H1 (cell line): ENCODE results near the gene HSD17B10. TPM values are rescaled to one million over a fixed set of nuclear protein-coding genes. Genes with fewer than 3 reads are reported as not detected.

Experiments
- CTCF ChIA-PET: fragments of 300-600 bp; sonication (Branson Sonifier 250); formaldehyde crosslinking; loops from one replicate; lab custom pipeline; 2021; ENCODE audit not compliant: partially characterized antibody; lab: Charles Lee
- POLR2A ChIA-PET: fragments of 300-600 bp; sonication (Branson Sonifier 250); formaldehyde crosslinking; loops from one replicate; lab custom pipeline; 2021; ENCODE audit warnings: inconsistent platforms; ENCODE audit not compliant: partially characterized antibody; lab: Charles Lee
- DNase-seq, 2 experiments: peaks; one replicate each; pipeline versions ENCODE4 v3.0.0 to v3.0.0-alpha.2; 2010 to 2022; ENCODE audit warnings: low spot score in 2 of 2, low read depth in 1 of 2, mixed read lengths in 1 of 2
- FAIRE-seq: peaks from 2 replicates; lab custom pipeline; 2011; peaks lifted over from hg19 to GRCh38; lab: Jason Lieb, UNC
- H2AFZ ChIP-seq: 2 replicates; pipeline ENCODE4 v1.8.1; 2012; ENCODE audit warnings: low read length, inconsistent platforms
- H2AK5ac ChIP-seq: 2 replicates; pipeline ENCODE4 v1.6.1; 2013; ENCODE audit warnings: low read depth, low read length
- H2BK120ac ChIP-seq: replicated peaks from 2 replicates; pipeline ENCODE3; 2013; ENCODE audit warnings: low read depth, low read length, inconsistent platforms
- H2BK12ac ChIP-seq: 2 replicates; pipeline ENCODE4 v1.6.1; 2013; ENCODE audit warnings: low read depth, low read length
- H2BK15ac ChIP-seq: 2 replicates; pipeline ENCODE4 v1.6.1; 2013; ENCODE audit warnings: low read length
- H2BK20ac ChIP-seq: 2 replicates; pipeline ENCODE4 v1.6.1; 2013; ENCODE audit warnings: low read length
- H2BK5ac ChIP-seq: 2 replicates; pipeline ENCODE4 v1.6.1; 2013; ENCODE audit warnings: low read depth, low read length
- H3K14ac ChIP-seq: 2 replicates; pipeline ENCODE4 v1.6.1; 2013; ENCODE audit warnings: inconsistent platforms; ENCODE audit not compliant: insufficient read length
- H3K18ac ChIP-seq: 2 replicates; pipeline ENCODE4 v1.6.1; 2013; ENCODE audit warnings: low read length; ENCODE audit errors: extremely low read depth
- H3K23ac ChIP-seq: 2 replicates; pipeline ENCODE4 v1.6.1; 2013; ENCODE audit warnings: inconsistent platforms; ENCODE audit not compliant: insufficient read length
- H3K23me2 ChIP-seq: 2 replicates; pipeline ENCODE4 v1.6.1; 2013; ENCODE audit warnings: low read depth, low read length
- H3K27ac ChIP-seq: 2 replicates; pipeline ENCODE4 v1.6.1; 2011; ENCODE audit warnings: low read depth, low read length, inconsistent platforms
- H3K27me3 ChIP-seq, 4 experiments: replicated peaks in 1 of 4; 1 replicate in 1 of 4; 2 replicates in 3 of 4; pipeline versions ENCODE4 v1.6.1 to v1.8.1; 2011 to 2013; ENCODE audit warnings: low read length in 3 of 4, mild to moderate bottlenecking in 3 of 4, inconsistent platforms in 2 of 4, mixed read lengths in 2 of 4, moderate library complexity in 1 of 4; ENCODE audit not compliant: control insufficient read depth in 3 of 4, insufficient read depth in 3 of 4; ENCODE audit errors: extremely low read depth in 1 of 4
- H3K36me3 ChIP-seq, 4 experiments: 2 replicates each; pipeline versions ENCODE4 v1.6.1 to v1.8.1; 2011 to 2013; ENCODE audit warnings: mild to moderate bottlenecking in 4 of 4, low read length in 3 of 4, moderate library complexity in 2 of 4, control low read depth in 1 of 4, inconsistent platforms in 1 of 4; ENCODE audit not compliant: insufficient read depth in 4 of 4, control insufficient read depth in 2 of 4
- H3K4ac ChIP-seq: replicated peaks from 2 replicates; pipeline ENCODE3; 2013; ENCODE audit warnings: low read length, low read depth, mixed read lengths, inconsistent platforms; ENCODE audit not compliant: insufficient read length
- H3K4me1 ChIP-seq, 4 experiments: replicated peaks in 1 of 4; 1 replicate in 1 of 4; 2 replicates in 3 of 4; pipeline versions ENCODE4 v1.6.1 to v1.8.1; 2011 to 2013; ENCODE audit warnings: low read length in 3 of 4, inconsistent platforms in 2 of 4, mixed read lengths in 1 of 4; ENCODE audit not compliant: insufficient read depth in 4 of 4, control insufficient read depth in 3 of 4
- H3K4me2 ChIP-seq, 2 experiments: 2 replicates each; pipeline versions ENCODE4 v1.6.1 to v1.8.1; 2011 to 2013; ENCODE audit warnings: low read depth in 2 of 2, low read length in 2 of 2, control low read depth in 1 of 2, inconsistent platforms in 1 of 2, mild to moderate bottlenecking in 1 of 2; ENCODE audit not compliant: insufficient read depth in 1 of 2
- H3K4me3 ChIP-seq, 4 experiments: fragments of 200-600, 300-600 bp in 1 of 4; sonication (generic), shearing (Covaris generic), sonication (Bioruptor Twin) in 1 of 4; 2 replicates each; pipeline versions ENCODE4 v1.5.1 to v1.8.1; 2011 to 2016; ENCODE audit warnings: low read length in 4 of 4, low read depth in 3 of 4, control low read depth in 2 of 4, inconsistent platforms in 2 of 4, mild to moderate bottlenecking in 2 of 4, mixed read lengths in 1 of 4, moderate library complexity in 1 of 4; ENCODE audit not compliant: insufficient read depth in 2 of 4; ENCODE audit errors: extremely low read depth in 1 of 4
- H3K56ac ChIP-seq: replicated peaks from 2 replicates; pipeline ENCODE3; 2013; ENCODE audit warnings: low read depth, mild to moderate bottlenecking, mixed read lengths, low read length, inconsistent platforms; ENCODE audit not compliant: insufficient read length
- H3K79me1 ChIP-seq: 2 replicates; pipeline ENCODE4 v1.6.1; 2013; ENCODE audit warnings: low read depth, low read length, control low read depth
- H3K79me2 ChIP-seq, 2 experiments: 2 replicates each; pipeline versions ENCODE4 v1.6.1 to v1.8.1; 2012 to 2013; ENCODE audit warnings: low read length in 2 of 2, mild to moderate bottlenecking in 2 of 2, inconsistent platforms in 1 of 2; ENCODE audit not compliant: insufficient read depth in 2 of 2, control insufficient read depth in 1 of 2
- H3K9ac ChIP-seq, 4 experiments: replicated peaks in 1 of 4; 1 replicate in 1 of 4; 2 replicates in 3 of 4; pipeline versions ENCODE4 v1.6.1 to v1.8.1; 2011 to 2013; ENCODE audit warnings: low read depth in 3 of 4, low read length in 3 of 4, control low read depth in 2 of 4, mild to moderate bottlenecking in 2 of 4, moderate library complexity in 2 of 4, inconsistent platforms in 1 of 4; ENCODE audit errors: extremely low read depth in 1 of 4
- H3K9me3 ChIP-seq, 2 experiments: 2 replicates each; pipeline versions ENCODE4 v1.6.1 to v1.8.1; 2012 to 2013; ENCODE audit warnings: mild to moderate bottlenecking in 2 of 2, moderate library complexity in 2 of 2, control low read depth in 1 of 2, inconsistent platforms in 1 of 2, low read depth in 1 of 2, low read length in 1 of 2, mixed read lengths in 1 of 2; ENCODE audit not compliant: insufficient read depth in 2 of 2
- H4K20me1 ChIP-seq, 2 experiments: replicated peaks in 1 of 2; 2 replicates each; pipeline versions ENCODE3 to v1.8.1; 2011 to 2013; ENCODE audit warnings: inconsistent platforms in 2 of 2, low read length in 2 of 2, mild to moderate bottlenecking in 1 of 2; ENCODE audit not compliant: insufficient read depth in 2 of 2, control insufficient read depth in 1 of 2
- H4K5ac ChIP-seq: 2 replicates; pipeline ENCODE4 v1.6.1; 2013; ENCODE audit warnings: low read length, low read depth, mixed read lengths, inconsistent platforms; ENCODE audit not compliant: insufficient read length
- H4K8ac ChIP-seq: 2 replicates; pipeline ENCODE4 v1.8.0; 2013; ENCODE audit warnings: mild to moderate bottlenecking, moderate library complexity, low read length, inconsistent platforms; ENCODE audit not compliant: insufficient read depth; ENCODE audit errors: extremely low read depth
- H4K91ac ChIP-seq: replicated peaks from 2 replicates; pipeline ENCODE3; 2013; ENCODE audit warnings: low read length, mixed read lengths, inconsistent platforms; ENCODE audit not compliant: insufficient read length
- KDM1A ChIP-seq: fragments of 200-600, 300-600 bp; sonication (generic); IDR thresholded peaks from 2 replicates; pipeline ENCODE4 v1.7.1; 2016; ENCODE audit warnings: mild to moderate bottlenecking, low read length, borderline replicate concordance
- TEAD4 ChIP-seq: IDR thresholded peaks from 2 replicates; pipeline ENCODE4 v1.6.1; 2012; ENCODE audit warnings: low read depth, low read length, inconsistent platforms, mixed read lengths
- WGBS, 2 experiments: shearing (Covaris generic) in 1 of 2; methylation state at CpG; one replicate each; pipeline versions ENCODE4 v1.1.6 to v1.1.7; 2013 to 2015; ENCODE audit warnings: low lambda C conversion rate in 2 of 2, mixed read lengths in 2 of 2, inconsistent platforms in 1 of 2, low coverage in 1 of 2, missing lambda C conversion rate in 1 of 2; ENCODE audit not compliant: insufficient replicate concordance in 2 of 2, insufficient coverage in 1 of 2, insufficient read length in 1 of 2; ENCODE audit errors: extremely low coverage in 1 of 2, missing lambda C conversion rate in 1 of 2; 5-methylcytosine and 5-hydroxymethylcytosine counted together
- polyA plus RNA-seq, 7 experiments: library from polyadenylated mRNA; depleted of rRNA in 3 of 7; stranded (reverse) in 5 of 7; unstranded in 2 of 7; fragments of >200 nt in 5 of 7; fragments of 200-250 nt in 2 of 7; gene quantifications; 1 replicate in 5 of 7; 2 replicates in 1 of 7; 4 replicates in 1 of 7; pipeline versions ENCODE4 v1.2.1 to v1.2.3, GENCODE V29; 2011 to 2013; ENCODE audit warnings: missing spikeins in 2 of 7, mixed read lengths in 2 of 7
- total RNA-seq: library from RNA; stranded (reverse); fragmentation: NEBNext Ultra II Directional; extraction: Animal tissue kit (Norgen Biotek cat#: 25700); gene quantifications from 2 replicates; pipeline ENCODE4 v1.2.1, GENCODE V29; 2021

HSD17B10 gene
- total and polyA plus RNA-seq, 2 of the 8 experiments (the other 6 are each of a cell fraction or from before 2014, with no cell fraction given), result 114 to 236 TPM

DNA sequence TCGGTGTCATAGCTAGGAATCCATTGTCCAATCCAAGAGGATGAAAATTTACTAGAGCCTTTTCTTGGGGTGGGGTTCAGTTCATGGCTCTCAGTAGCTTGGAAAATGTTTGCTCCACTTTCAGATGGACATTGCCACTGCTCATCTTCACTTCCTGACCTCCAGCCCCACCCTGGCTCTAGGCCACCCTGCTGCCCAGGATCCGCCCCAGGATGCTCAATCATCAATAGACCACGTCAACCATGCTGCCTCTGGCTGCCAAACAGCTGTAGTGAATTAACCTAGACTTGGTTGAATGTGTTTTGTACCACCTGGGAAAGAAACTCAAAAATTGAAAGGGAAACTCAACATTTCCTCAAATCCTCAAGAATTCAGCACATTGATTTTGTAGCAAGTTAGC is 37.2 kb upstream of the HSD17B10 start:
- H3K27ac ChIP-seq, result no peak overlapping the region
- no peak overlapping the region for H3K9ac ChIP-seq
- H3K18ac ChIP-seq, result no peak overlapping the region
- H3K4me2 ChIP-seq, result no peak overlapping the region
- no peaks in the 10 kb centered on the region for H3K79me1 ChIP-seq
- DNase-seq (no peak), FAIRE-seq (no peak)
- no peak overlapping the region for H4K8ac ChIP-seq
- no peak overlapping the region for H4K91ac ChIP-seq
- no peak overlapping the region for H4K5ac ChIP-seq
- no peak overlapping the region for H2BK20ac ChIP-seq
- 79% methylated on average over 3 of the region's 3 CpGs; no CpG with 5 or more reads in 1 of the 2 experiments for WGBS, 2 experiments
- no peak overlapping the region for H3K56ac ChIP-seq
- H3K79me2 ChIP-seq, result no peaks in the 10 kb centered on the region
- no peaks in the 10 kb centered on the region for H3K9me3 ChIP-seq
- H2BK120ac ChIP-seq, result no peak overlapping the region
- no peak overlapping the region for H2BK15ac ChIP-seq
- H3K4me1 ChIP-seq, result no peaks in the 10 kb centered on the region
- CTCF ChIA-PET, result interaction anchor here (1.0 kb wide), 1 partner anchor 359 kb away, joined by 3 read pairs; no protein-coding TSS in a partner anchor
- POLR2A ChIA-PET, result no interaction called here
- no peaks in the 10 kb centered on the region for H4K20me1 ChIP-seq
- H2BK5ac ChIP-seq, result no peak overlapping the region
- H2BK12ac ChIP-seq, result no peak overlapping the region
- no peaks in the 10 kb centered on the region for H3K23me2 ChIP-seq
- no peaks in the 10 kb centered on the region for H3K27me3 ChIP-seq
- H2AFZ ChIP-seq, result no peak overlapping the region
- no peak overlapping the region for H3K14ac ChIP-seq
- H3K4ac ChIP-seq, result no peak overlapping the region
- H2AK5ac ChIP-seq, result no peak overlapping the region
- no peaks in the 10 kb centered on the region for H3K36me3 ChIP-seq
- no peak overlapping the region for H3K4me3 ChIP-seq
- no peak overlapping the region for H3K23ac ChIP-seq
- TF ChIP-seq KDM1A (no peak), TEAD4 (no peak)
